HL-60/S4 (cell line): ENCODE measurements around the gene HDAC4.
"Not testable (repeated sequence)": the region's sequence is repeated elsewhere in the genome, so short reads cannot be mapped to it uniquely, and the experiment has no call there.

ENCODE experiments used
- in situ Hi-C: fragments of 300-500 bp; cut with MboI; formaldehyde crosslinking; loops from 2 replicates; pipeline ENCODE4 v1.14.3; 2022; ENCODE audit warnings: low sequenced_read_pairs

The HDAC4 gene

DNA sequence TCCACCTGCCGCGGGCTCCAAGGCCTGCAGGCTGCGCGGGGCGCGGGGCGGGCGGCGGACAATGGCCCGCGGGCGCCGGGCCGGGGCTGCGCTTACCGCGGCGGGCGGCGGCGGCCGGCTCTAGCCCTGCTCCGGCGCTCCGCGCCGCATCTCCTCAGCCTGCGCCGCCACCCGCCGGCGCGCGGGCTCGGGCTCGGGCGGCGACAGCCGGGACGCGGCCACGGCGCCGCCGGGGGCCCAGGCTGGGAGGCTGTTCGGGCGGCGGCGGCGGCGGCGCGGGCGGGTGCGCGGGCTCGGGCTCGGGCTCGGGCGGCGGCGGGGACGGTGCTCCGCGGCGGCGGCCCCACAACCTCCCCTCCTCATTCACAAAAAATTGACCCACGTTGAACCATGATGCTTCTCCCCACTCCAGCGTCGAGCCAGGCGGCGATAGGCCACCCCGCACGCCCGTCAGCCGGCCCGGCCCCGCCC is at the start of gene HDAC4:
TSS of gene HDAC4 (minus strand) at position 425 of the 471 bp plus-strand sequence. CDS start 48,321 bp downstream, outside the sequence.
- in situ Hi-C loops: no loop called here

DNA sequence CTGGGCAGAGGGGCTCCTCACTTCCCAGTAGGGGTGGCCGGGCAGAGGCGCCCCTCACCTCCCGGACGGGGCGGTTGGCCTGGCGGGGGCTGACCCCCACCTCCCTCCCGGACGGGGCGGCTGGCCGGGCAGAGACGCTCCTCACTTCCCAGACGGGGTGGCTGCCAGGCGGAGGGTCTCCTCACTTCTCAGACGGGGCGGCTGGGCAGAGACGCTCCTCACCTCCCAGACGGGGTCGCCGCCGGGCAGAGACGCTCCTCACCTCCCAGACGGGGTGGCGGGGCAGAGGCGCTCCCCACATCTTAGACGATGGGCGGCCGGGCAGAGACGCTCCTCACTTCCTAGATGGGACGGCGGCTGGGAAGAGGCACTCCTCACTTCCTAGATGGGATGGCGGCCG is 48.6 kb upstream of the HDAC4 start:
- in situ Hi-C loops: not testable (repeated sequence)

DNA sequence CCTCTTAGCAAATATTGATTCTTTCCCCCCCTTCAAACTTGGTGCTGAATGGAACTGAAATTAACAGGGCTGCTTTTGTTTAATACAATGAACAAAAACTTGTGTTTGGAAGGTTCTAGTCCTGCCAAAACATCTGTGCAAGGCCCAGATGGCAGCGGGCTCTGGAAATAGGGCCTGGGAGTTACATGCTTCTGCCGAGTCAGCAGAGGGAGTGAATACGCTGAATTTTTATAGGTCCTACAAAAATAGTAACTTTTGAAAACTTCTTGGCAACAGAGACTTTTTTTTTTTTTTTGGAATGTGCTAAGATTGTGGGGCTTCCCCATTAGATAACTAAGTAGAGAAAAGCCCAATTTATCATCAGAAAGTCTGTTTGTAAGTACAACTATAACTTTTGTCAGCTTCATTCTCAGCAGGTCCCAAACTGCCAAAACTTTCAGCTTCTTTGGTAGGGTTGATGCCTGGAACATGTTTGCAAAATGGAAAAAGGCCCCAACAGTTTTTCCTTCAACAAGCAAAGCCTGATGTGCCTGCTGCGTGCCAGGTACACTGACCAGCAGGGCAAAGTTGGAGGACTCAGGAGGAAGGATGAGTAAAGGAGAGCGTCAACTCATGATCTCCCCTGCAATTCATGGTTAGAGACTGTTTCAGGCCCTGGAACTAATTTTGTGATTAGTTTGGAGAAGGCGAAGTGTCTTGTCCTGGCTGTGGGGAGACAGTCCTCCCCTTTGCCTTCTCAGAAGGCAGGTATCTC is 45.1 kb upstream of the HDAC4 start:
- in situ Hi-C loops: no loop called here

DNA sequence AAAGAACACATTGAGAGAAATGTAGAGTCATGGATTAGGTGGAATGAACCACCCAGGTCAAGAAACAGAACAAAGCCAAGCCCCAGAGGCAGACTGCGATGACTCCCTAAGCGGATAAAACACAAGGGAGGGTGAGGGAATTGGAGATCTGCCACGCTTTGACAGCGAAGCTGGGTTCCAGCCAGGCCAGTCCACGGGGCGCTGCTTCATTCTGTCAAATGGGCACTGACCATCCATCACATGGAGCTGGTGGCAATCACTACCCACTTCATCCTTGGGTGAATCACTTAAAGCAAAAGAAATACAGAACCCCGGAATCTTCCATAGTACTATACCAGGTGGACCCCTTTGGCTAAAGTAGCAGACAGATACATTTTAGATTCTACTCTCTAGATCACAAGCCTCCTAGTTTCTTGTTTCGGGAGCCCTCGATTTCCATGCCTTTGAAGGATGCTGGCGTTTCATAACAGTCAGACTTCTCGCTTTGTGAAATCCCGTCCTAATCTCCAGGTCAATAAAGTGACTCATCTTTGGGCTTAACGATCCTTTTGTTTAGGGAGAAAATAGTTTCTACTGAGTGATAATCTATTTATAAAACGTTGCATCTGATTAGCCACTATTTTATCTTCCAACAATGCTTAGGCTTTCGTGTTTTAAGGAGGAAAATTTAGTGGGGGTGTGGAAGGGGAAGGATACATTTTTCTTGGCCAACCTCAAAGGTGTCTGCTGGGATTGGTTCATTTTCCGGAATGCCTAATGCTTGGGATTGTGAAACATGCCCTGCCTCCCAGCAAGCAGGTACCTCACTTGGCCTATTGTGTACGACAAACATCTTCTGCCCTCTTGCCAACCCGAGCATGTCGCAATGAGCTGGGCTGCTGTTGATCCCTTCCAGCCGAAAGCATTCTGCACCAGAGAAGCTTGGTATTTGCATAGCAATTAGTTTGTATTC is 44.1 kb upstream of the HDAC4 start:
- in situ Hi-C loops: no loop called here

DNA sequence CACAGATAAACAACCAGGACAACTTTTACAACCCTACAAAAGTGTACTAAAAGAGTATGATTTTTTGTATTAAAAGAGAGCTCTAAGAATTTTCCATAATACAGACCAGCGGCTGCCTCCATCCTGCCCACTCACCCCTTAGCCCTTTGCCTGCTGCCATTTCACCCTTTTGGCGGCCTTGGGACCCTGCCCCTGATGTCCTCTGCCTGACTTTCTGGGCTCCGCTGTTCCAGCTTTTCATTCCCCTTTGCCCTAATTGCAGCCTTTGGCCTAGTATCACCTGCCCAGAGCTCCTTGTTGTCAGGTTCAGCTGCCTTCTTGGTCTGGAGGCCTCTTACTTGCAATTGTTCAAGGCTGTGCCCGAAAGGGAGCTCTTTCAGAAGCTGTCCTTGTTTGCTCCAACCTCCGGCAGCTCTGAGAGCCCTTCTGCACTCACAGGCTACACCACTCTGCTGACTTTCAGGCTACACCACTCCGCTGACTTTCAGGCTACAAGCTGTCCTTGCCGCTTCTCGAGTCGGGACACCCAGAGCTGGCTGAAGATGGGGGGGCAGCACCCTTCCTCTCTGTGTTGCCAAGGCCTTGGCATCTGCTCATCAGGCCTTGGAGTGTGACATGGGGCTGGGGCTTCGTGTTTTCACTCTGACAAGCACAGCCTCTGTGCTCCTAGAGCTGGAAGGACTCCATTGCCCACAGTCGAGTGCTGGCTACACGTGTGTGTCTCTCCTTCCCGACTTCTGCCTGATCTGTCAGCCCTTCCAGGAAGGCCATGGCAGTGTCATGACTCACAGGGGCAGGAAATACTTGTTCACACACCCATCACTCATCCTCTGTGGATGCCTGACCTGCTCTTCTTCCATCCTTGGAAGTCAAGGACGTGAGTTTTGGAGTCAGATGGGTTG is 43.1 kb upstream of the HDAC4 start:
- in situ Hi-C loops: no loop called here

DNA sequence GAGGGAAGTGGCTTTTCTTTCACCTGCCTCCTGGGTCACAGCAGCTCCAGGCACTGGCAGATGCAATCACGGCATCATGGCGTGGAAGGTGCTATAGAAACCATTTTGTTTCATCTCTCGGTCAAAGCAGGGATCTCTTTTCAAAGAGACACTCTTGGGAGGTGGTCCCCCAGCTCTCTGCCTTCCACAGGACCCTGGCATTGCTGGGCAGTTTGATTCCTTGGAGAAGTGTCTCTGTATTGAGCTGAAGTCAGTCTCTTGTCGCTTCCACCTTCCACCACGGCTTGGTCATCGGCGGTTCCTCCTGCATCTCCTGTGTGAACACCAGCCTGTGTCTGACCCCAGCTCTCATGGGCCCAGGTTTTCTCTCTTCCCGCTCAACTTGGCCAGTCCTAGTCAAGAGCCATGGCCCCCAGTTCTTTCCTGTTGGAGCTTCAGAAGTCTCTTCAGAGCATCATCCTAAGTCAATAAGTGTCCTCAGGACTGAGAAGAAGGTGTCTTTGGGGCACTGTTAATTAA is 42.3 kb upstream of the HDAC4 start:
- in situ Hi-C loops: no loop called here

DNA sequence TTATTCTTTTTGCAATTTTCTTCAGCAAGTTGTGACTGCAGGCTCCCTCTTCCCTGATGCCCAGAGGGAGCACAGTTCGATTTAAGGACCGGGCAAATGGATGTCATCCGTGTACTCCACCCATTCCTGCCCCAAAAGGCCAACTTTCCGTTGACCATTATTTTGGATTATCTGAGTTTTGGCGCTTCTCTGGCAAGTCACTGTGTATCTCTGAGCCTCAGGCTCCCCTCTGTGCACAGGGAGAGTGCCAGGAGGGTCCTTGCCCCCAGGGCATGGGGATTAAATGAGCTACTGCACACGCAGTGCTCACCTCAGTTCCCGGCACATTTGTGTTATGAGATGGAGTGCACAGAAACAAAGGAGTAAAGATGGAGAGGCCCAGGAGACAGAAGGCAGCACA is 41.4 kb upstream of the HDAC4 start:
- in situ Hi-C loops: no loop called here

DNA sequence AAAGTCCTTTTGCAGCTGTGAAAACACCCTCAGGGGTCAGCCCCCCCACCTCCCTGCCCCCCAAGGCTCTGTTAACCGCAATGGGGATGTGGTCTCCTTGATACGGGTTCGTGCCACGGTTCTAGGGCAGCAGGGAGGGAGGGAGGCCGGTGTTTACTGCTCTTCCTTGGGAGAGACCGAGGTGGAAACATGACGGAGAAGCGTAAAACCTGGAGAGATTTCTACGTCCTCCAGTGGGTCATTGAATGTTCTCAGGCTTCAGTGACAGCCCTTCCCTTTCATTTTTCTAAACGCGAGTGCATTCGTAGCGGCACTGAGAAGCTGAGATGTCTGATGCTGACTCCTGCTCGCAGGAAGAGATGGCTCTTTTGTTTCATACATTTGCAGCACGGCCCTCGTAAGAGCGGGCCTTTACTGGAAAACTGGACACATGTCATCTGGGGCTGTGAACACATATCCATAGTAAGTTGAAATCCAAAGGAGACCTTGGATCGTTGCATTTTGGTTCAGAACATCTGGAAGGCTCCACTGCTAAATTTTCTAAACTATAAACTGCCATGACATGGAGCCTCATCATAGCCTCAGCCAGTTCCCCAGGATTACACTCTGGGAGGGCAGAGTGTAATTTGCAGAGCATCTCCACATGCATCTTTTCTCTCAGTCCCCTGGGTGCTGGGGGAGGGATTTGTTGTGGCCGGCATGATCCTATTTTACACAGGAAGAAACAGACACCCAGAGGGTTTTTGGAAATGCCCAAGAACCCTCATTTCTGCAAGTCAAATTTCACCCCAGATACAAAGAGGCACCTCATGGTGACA is 40.6 kb upstream of the HDAC4 start:
- in situ Hi-C loops: no loop called here

DNA sequence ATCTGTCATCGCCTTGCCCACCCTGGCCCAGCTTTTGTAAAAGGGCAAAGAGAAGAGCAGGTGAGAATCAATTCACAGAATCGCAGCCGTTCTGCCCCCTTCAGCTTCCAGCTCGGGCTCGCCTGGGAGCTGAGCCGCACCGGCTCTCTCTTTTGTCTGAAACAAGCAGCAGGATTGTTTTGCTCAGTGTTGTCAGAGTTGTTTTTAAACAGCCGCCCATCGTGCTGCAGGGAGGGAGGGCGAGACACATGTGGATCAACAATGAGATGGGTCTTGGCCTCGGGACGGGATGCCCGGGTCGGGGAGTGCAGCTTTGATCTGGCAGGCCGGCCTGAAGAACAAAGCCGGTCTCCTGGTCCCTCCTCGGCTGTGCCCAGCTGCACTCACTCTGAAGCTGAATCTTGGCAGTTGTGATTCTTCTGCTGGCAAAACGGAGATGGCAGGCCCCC is 39.7 kb upstream of the HDAC4 start:
- in situ Hi-C loops: no loop called here

DNA sequence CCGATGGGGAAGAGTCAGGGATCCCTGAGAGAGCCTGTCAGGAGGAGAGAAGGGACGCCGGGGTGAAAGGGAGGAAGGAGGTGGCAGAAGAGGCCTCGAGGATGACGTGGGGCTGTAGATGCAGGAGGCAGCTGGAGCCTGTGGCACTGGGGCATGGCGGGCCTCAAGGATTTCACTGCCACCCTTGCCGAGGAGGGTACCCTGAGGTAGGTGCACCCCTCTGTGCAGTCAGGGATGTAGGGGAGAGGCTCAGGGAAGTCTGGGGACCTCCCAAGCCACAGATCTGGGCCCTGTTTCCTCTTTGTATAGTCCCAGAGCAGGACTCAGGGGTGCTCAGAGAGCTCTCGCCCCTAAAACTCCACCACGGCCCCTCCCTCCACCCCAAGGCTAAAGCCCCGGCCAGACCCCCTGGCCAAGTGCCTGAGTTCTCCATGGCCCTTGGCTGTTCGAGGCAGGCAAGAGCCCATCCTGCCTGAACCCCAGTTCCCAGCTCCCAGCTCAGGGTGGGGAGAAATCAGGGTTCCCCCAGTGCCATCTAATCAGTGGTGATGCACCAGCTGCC is 39.0 kb upstream of the HDAC4 start:
- in situ Hi-C loops: no loop called here

DNA sequence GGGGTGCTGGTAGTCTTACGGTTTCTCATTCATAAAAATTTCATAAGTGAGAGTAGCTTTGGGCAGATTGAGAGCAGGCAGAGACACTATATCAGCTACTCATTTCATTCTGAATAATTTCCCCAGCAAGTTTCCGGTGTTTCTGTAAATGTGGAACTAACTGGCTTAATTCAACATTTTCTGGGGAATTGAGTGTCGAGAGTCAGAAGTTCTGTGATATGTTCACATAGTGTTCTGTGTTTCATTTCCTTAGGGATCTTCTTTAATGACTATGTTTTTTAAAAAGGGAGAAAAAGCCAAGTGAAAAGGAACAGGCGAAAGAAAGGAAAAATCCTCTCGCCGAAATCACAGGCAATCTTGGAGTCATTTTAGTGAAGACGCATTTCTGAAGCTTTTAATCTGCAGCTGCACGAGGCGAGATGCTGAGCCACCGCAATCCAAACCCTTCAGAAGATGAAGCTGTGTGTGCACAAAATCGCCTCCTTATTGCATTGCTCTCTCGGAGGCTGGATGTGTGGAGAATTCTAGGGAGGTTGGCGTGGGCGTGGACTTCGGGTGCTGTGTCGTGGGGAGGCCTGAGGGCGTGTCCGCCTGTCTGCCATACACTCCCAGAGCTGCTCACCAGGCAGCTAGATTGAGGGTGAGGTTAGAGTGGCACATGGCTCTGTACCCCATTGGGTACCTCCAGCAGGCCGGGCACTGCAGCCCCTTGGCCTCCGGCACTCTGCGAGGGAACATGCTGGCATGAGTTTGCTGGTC is 38.4 kb upstream of the HDAC4 start:
- in situ Hi-C loops: no loop called here

DNA sequence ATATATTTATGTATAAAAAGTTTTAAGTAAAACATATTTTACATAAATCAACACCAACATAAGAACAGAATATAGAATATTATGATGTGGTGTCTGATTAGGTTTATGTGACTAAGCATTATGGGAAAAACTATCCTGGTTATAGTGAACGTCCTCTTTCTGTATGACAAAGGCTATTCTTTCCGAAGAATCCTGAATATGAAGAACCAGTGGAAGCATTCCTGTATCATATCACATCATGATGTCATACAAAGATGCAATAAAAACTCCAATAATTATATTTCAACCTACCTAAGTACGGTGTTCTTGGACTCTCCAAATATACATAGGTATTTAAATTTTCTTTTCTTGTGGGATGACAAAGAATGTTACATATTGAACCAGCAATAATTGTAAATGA is 37.5 kb upstream of the HDAC4 start:
- in situ Hi-C loops: no loop called here

DNA sequence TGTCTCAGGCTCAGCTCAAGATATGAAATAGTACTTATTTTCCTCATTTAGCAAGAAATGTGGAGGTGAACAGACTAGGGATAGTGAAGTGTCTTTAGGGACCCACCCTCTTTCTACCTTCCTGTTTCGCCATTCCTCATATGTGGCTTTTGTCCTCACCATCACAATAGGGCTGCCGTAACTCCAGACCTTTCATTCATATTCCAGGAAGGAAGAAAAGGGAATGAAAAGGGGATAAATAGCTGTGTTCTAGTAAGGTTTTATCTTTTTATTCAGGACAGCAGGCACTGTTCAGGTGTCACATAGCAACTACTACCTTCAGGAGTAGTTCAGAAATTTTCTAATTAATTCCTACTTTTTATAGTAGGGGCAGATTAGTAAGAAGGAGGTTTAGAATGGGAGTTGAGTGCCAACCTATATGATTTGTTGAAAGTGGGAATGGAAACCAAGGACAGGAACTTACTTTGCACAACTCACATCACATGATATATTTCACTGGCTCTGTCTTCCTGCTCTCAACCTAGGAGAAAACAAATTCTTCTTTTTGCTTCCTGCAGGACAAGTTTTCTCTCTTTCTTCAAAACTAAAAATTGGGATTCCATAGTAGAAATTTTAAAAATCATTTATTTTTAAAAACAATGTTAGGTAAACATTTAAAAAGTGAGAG is 36.0 kb upstream of the HDAC4 start:
- in situ Hi-C loops: no loop called here

DNA sequence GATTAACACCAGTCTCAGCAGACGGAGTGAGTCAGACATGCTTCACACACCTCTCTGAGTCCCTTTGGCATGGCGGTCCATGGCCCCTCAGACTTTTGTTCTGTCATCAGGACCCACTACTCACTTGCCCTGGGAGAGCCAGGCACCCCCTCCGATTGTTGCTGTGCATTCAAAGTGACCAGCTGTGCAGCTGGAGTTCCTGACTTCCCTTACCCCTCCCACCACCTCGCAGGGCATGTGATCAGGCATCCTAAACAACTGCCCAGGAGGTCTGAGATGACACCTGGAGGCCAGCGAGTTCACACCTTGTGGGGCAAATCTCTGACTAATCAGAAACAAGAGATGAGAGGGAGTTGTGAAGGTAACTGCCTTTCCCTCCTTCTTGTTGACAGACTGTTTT is 35.3 kb upstream of the HDAC4 start:
- in situ Hi-C loops: no loop called here

DNA sequence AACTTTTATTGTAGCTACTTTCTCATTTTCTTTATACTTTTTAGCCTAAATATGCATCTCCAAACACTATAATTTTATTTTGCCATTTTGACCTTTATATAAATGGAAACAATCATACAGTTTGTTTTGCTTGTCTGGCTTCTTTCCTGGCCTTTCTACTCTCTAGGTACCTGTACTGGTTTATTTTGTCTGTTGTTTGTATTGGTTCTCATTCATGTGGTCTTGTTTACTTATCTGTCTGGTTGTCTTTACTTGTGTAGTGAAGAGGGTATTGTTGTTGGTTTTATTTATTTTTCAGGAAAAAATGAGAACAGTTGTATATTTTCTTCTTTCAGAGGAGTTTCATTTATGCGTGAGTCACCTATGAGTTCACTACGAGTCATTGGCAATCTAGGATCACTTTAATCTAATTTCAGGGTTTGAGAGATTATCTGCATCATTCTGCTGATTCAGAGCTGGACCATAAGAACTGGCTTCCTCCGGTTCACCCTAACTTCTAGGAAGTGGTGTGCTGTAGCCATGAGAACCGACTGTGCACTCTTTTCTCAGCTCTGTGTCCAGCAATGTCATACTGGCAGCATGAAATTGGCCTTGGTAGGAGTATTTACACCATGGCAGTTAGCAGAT is 33.1 kb upstream of the HDAC4 start:
- in situ Hi-C loops: no loop called here

DNA sequence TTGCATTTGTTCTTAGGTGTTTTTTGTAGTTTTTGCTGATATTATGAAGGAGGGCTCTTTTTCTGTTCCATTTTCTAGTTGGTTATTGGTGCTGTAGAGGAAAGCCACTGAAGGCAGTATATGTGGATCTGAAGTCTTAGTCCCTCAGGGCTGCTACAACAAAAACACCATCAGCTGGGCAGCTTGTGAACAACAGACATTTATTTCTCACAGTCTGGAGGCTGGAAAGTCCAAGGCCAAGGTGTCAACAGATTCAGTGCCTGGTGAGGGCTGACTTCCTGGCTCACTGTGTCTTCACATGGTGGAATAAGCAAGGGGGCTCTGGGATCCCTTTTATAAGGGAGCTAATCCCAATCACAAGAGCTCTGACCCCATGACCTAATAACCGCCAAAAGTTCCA is 31.4 kb upstream of the HDAC4 start:
- in situ Hi-C loops: no loop called here

DNA sequence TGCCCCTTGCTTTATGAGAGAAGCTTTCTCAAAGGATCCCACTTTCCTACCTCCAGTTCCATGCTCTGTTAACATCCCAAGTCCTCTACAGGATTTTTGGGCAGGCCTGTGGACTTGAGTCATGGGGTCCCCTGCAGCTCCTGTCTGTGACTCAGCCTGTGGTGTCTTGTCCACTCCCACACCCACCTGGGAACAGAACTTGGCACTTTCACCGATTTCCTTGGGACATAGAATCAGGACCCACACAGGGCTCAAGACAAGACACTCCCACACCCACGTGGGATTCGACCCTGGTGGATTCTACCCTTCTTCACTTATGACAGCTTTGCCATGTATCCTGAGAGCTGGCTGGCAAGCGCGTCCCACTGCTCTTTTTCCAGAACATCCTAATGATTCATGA is 30.7 kb upstream of the HDAC4 start:
- in situ Hi-C loops: no loop called here
